Kidney epithelial cell (primary cell): ENCODE data around the gene ALOX5. TPM values are rescaled to one million over a fixed set of nuclear protein-coding genes. Genes with fewer than 3 reads are reported as not detected.
"Not testable (repeated sequence)": the region's sequence is repeated elsewhere in the genome, so short reads cannot be mapped to it uniquely, and the experiment has no call there.

Source experiments
- DNase-seq: peaks from one replicate; pipeline ENCODE4 v3.0.0-alpha.2; 2010; ENCODE audit warnings: low read depth
- H3K27me3 ChIP-seq: 2 replicates; pipeline ENCODE4 v1.6.0; 2011; ENCODE audit warnings: low read length; ENCODE audit not compliant: control insufficient read depth, insufficient read depth
- H3K36me3 ChIP-seq: 2 replicates; pipeline ENCODE4 v1.5.1; 2011; ENCODE audit warnings: low read length; ENCODE audit not compliant: control insufficient read depth, insufficient read depth
- H3K4me3 ChIP-seq: 2 replicates; pipeline ENCODE4 v1.5.1; 2011; ENCODE audit warnings: low read depth, mild to moderate bottlenecking, control low read depth, low read length
- CTCF ChIP-seq: IDR thresholded peaks from 2 replicates; pipeline ENCODE4 v1.5.1; 2011; ENCODE audit warnings: mild to moderate bottlenecking, moderate library complexity, low read length, control low read depth, inconsistent platforms; ENCODE audit not compliant: insufficient read depth, poor library complexity, severe bottlenecking
- total RNA-seq: library from RNA; depleted of rRNA; stranded (reverse); fragments of >200 nt; gene quantifications from 2 replicates; pipeline ENCODE4 v1.2.3, GENCODE V29; 2015

Gene ALOX5
- total RNA-seq, 1 donor from 2014 or later, result 18.7 TPM

GRCh38 chr10:45476559-45476958 lies 102.5 kb downstream of the ALOX5 start:
- no peaks in the 10 kb centered on the region for H3K36me3 ChIP-seq
- no peak overlapping the region for H3K4me3 ChIP-seq
- H3K27me3 ChIP-seq, result no peaks in the 10 kb centered on the region
- DNase-seq, result no peak
- TF ChIP-seq CTCF, result no peak

GRCh38 chr10:45480294-45480693 lies 106.3 kb downstream of the ALOX5 start:
- Histone ChIP-seq H3K27me3 (no peaks in the 10 kb centered on the region), H3K4me3 (no peak overlapping the region), H3K36me3 (no peaks in the 10 kb centered on the region)
- TF ChIP-seq CTCF, result no peak
- DNase-seq, result no peak

- H3K36me3 ChIP-seq, DNase-seq, H3K27me3 ChIP-seq: not testable (repeated sequence)
Measured at GRCh38 chr10:45481100-45481499, 107.1 kb downstream of the ALOX5 start.

GRCh38 chr10:45483002-45483401 lies 109.0 kb downstream of the ALOX5 start:
- Histone ChIP-seq H3K4me3 (no peak overlapping the region), H3K36me3 (no peaks in the 10 kb centered on the region), H3K27me3 (no peaks in the 10 kb centered on the region)
- DNase-seq, result no peak
- no peak for TF ChIP-seq CTCF

More at GRCh38 chr10:45481100-45481499, 107.1 kb downstream of the ALOX5 start:
- H3K4me3 ChIP-seq, result not testable (repeated sequence)

GRCh38 chr10:45487735-45488134 lies 113.7 kb downstream of the ALOX5 start:
- TF ChIP-seq CTCF, result no peak

GRCh38 chr10:45488365-45488764 lies 114.3 kb downstream of the ALOX5 start:
- no peak for DNase-seq
- Histone ChIP-seq H3K27me3 (no peaks in the 10 kb centered on the region), H3K4me3 (no peak overlapping the region), H3K36me3 (no peaks in the 10 kb centered on the region)
- TF ChIP-seq CTCF, result no peak

More at GRCh38 chr10:45487735-45488134, 113.7 kb downstream of the ALOX5 start:
- Histone ChIP-seq H3K27me3 (no peaks in the 10 kb centered on the region), H3K4me3 (no peak overlapping the region), H3K36me3 (no peaks in the 10 kb centered on the region)
- DNase-seq, result no peak

GRCh38 chr10:45490277-45490676 lies 116.3 kb downstream of the ALOX5 start:
- H3K27me3 ChIP-seq, result no peaks in the 10 kb centered on the region
- DNase-seq, result no peak
- no peaks in the 10 kb centered on the region for H3K36me3 ChIP-seq
- TF ChIP-seq CTCF, result no peak
- H3K4me3 ChIP-seq, result no peak overlapping the region
